GM12801 (cell line): ENCODE results near the gene UNC5C.

Experiments used
- TF ChIP-seq, protein P1 (sequence below): IDR thresholded peaks from one replicate; pipeline ENCODE4 v1.5.1; 2011; ENCODE audit warnings: control low read depth; ENCODE audit not compliant: insufficient read length; ENCODE audit errors: extremely low read depth

UNC5C gene

DNA sequence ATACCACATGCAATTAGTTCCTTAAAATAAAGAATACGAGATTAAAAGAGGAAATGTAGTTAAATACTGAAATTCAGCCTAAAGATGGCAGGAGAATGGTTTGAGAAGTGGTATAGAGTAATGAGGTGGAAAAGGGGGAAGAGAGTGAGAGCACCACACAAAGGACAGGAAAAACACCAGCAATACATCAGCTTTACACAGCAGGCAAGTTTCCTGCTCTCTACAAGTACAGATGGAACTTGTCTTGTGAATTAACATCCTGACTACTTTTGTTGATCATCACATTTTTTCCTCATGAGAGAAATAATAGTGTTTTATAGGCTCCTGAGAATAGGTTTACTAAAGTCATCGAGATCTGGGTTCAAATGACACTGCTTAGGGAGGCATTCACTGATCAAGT is 2.9 kb upstream of the UNC5C start:
- TF ChIP-seq, protein P1, sequence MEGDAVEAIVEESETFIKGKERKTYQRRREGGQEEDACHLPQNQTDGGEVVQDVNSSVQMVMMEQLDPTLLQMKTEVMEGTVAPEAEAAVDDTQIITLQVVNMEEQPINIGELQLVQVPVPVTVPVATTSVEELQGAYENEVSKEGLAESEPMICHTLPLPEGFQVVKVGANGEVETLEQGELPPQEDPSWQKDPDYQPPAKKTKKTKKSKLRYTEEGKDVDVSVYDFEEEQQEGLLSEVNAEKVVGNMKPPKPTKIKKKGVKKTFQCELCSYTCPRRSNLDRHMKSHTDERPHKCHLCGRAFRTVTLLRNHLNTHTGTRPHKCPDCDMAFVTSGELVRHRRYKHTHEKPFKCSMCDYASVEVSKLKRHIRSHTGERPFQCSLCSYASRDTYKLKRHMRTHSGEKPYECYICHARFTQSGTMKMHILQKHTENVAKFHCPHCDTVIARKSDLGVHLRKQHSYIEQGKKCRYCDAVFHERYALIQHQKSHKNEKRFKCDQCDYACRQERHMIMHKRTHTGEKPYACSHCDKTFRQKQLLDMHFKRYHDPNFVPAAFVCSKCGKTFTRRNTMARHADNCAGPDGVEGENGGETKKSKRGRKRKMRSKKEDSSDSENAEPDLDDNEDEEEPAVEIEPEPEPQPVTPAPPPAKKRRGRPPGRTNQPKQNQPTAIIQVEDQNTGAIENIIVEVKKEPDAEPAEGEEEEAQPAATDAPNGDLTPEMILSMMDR = no peak

DNA sequence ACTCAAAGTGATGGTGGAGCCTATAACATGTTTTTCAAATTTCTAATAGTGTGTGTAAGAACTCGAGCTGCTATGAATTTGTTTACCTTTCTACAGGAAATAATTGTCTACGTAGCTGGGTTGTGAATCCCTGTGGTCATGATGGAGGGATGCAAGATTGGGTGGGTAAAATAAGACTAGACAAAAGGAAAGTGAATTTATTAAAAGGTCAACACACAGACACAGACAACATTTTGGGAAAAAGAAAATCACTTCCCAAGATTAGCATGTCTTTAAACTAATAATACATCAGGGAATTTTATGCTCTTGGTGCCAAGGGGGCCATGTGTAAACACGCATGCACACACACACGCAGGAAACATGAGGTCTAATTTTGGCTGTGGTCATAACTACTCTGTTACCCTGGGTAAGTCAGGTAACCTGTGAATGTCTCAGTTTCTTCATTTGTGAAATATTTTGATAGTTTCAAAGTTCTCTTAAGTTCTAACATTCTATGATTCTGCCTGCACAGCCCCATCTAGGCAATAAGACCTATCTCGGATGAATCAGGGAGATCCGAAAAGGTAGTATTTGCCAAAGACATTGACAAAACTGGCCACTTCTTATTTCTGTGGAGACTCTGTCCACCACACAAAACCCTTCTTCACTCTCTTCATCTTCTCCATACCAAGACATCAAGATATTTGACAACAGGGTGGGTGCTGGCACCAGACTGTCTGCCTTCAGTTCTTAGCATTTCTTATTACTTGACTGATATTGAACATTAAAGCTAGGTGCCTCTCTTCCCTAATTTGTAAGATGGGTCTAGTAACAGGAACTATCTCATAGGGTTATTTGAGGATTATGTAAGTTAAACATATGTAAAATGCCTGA is 1.6 kb upstream of the UNC5C start:
- TF ChIP-seq, protein P1 = no peak

DNA sequence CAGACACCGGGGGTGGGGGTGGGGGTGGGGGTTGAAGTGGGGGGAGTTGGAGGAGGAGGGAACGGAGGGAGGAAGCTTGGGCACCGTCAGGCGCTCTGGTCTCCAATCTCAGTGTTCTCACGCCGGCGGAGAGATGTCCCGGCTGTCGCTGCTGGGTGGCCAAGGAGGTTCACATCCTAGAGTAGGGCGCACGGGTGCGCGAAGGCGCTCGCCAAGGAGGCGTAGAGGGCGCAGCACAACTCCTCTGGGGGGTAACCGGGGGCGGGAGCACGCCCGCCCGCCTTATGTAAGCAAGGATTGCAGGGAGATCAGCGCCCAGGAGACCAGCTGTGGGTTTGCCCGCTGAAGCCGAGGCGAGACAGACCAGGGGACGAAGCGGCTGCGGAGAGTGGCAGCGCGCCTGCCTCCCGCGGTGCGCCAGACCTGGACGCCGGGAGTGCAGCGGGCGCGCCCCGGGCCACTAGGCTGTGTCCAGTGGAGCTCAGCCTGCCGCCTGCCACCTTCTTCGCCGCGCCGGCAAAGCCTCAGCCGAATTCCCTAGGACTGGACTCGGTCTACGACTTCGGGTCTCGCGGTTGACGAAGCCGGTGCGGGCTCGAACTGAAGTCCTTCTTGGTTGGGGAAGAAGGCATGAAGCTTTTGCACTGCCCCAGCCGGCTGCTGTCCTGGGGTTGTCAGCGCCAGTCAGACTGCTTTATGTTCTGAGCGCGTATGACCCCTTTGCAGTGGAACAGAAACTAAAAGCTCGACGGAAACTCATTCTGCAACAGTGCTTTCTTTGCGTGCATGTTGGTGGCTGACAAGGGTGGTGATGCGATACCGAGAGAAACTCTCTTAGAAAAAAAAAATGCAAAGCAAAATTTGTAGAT is 707 bp upstream of the UNC5C start:
- TF ChIP-seq, protein P1 = no peak

DNA sequence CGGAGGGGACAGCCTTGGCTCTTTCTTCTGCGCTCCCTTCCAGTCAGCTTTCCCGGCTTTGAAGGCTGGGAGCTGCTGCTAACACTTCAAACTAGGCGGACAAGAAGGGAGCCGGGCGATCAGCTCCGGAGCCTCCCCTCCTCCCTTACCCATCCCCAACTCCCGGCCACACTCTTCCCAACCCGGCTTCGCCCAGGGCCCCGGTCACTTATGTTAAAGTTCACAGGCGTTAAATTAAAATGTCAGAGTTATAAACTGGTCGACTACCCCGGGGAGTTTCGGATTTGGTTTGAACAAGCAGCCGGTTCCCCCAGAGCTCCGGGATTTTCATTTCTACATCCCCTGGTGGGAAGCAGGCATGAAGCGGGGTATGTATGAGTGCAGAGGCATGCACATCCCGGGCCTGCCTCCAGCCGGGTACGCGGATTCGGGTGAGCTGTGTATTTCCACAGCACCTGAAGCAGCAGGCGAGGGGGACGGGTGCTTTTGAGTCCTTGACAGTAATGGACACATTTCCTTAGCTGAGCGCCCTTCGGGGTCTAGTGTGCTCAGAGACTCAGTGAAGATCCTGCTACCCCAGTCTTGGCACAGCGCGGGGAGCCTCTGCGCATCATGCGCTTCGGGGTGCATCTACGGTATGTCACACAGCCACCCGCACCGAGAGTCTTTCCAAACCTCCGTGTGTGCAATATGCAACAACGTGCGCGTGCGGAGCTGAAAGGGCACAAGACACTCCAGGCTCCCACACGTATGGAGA is 880 bp downstream of the UNC5C start:
- TF ChIP-seq, protein P1 = no peak

DNA sequence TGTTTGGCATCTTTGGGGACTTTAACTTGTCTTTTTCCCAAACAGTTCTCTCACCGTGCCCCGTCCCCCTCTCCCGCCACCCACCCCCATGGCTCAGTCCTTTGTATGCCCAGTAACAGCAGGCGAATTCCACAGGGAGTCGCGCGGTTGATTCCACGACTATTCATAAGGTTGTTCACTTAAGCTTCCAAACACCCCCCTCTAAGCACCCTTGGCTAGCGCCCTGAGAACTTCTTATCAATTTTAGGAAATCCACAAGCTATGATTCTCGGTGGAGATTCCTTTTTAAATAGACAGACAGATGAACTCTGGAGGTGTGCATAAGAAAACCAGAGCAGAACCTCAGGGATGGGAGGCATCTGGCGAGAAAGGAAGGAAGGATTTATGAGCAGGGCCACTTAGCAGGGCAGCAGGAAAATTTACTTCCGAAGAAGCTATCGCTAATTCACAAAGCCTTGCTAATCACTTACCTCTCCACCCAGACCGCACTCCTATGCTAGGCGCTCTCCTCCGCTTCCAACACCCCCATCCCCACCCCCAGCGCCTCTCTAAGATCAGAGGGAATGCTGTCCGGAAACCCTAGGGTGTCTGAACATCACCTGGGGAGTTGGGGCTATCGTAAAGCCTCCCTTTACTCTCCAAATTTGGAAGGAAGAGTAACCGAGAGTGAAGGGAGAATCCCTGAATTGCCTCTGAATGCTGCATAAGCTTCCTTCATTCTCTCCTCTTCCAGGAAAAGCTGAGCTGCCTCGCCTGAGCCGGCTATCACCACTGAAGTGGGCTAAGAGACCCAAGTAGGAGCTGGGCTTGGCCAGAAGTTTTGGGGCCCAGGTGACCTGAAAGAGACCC is 1.7 kb downstream of the UNC5C start:
- TF ChIP-seq, protein P1 = no peak

DNA sequence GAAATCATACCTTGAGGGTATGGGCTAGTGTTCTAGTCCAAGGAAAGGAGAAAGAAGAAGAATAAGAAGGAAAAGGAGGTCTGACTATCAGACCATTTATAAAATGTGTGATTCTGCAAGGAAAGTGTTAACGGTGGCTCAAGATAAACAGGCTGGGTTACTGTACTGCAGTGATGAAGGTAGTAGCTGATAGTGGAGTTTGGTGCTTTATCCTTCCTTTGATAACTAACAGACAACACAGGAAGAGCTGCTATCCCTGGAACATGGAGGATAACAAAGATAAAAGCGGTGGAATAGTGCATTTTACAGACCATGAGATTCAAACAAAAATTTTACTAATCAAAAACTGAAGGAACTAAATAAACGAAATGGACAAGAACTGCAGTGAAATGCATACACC is 2.6 kb downstream of the UNC5C start:
- TF ChIP-seq, protein P1 = no peak
